ENCODE measurements around the gene GABRB2. TPM values are rescaled to one million over a fixed set of nuclear protein-coding genes. Genes with fewer than 3 reads are reported as not detected.
"Not testable (repeated sequence)": the region's sequence is repeated elsewhere in the genome, so short reads cannot be mapped to it uniquely, and the experiment has no call there.

The GABRB2 gene
- total RNA-seq: not detected in 2 replicates

DNA sequence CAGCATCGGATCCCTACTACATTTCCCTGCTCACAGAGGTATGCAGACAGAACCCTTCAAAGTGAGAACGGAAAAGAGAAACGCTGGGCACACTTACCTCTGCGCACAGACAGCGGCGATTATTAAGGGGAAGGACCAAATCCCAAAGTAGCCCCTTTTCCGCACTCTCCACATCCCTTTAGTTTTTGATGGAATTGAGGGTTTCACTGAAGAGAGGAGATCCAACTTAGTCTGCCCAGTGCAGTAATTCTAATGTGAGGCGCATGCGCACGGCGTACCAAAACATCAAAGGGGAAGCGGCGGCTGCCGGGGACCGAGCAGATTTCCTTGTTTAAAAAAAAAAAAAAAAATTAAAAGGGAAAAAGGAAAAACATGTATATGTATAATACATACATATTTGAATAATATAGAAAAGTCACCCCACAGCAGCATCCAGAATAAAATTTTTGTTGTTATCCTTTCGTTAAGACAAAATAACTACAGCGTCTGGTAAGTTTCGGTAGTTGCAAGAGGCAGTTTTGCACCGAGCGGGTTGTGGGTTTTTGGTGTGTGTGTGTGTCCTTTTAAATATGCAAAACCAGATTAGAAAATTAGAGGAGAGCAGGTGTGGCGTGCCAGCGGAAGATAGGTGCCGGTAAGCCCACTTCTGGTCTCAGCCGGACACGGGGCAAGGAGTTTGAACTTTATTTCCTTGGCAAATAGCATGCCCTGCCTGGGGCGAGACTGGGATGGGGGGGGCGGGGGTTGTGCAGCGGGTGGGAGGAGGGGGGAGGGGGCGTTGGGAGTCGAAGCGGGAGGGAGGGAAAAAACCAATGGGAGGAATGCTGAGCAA, at the start of gene GABRB2:
Gene GABRB2, minus strand, starts transcription at position 256 of the 832 bp plus-strand sequence. Its CDS starts 82 bp downstream, at position 174.
- DNase-seq: peak; percentile 53

GRCh38 chr5:161585798-161586197, 39.3 kb upstream of the GABRB2 start:
- no peak for DNase-seq

DNA sequence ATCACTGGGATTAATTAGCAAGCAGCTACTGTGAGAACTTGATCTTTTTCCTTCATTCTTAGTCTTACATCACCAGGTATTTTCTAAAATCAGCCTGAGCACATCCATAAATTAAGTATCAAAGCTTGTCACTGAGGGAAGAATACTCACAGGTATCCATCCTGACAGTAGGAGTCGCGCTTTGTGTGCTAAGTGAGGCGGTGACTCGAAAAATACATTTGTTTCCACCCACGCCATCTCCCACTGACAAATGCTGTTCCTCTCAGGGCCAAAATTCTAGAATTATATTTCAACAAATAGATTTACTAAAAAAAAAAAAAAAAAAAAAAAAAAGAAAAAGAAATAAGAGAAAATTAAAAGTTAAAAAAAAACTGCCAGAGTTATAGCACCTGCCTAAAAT, 34.1 kb upstream of the GABRB2 start:
- no peak for DNase-seq

- no peak for DNase-seq
Measured at GRCh38 chr5:161572914-161573313, 26.4 kb upstream of the GABRB2 start.

- DNase-seq: no peak
Measured at GRCh38 chr5:161566081-161566480, 19.6 kb upstream of the GABRB2 start.

DNA sequence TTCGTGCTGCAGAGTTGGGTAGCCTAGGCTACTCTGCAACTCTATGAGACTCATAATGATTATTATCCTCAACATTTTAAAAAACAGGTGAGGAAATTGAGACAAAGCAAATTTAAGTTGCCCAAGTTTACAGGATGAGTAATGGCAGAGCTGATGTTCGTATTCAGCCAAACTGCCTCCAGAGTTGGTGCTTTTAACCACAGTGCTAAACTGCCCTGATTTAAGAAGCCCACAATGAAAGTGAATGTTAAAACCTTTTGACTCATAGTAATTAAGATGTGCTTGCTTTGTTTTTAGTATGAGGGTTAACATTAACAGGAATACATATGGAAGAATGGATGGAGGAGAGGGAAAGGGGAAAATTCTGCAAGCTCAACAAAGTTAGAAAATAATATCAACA, 15.9 kb upstream of the GABRB2 start:
- DNase-seq: no peak

DNA sequence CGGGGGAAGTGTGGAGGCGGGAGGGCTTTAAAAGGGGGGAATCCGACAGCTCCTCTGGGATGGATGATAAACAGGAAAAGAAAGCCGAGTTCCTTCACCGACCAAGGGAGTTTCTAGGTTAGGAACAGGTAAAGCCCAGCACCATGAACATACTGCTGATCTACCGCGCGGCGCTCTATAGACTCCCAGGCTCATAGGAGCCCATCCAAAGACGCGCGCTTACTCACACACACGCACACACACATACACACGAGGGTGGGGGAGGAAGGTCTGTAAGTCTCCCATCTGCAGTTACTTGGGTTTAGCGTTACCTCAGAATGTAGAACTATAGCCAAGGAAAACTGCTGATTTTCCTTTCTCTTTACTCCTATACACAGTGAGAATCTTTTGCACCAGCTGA, 2.6 kb upstream of the GABRB2 start:
- DNase-seq: no peak

DNA sequence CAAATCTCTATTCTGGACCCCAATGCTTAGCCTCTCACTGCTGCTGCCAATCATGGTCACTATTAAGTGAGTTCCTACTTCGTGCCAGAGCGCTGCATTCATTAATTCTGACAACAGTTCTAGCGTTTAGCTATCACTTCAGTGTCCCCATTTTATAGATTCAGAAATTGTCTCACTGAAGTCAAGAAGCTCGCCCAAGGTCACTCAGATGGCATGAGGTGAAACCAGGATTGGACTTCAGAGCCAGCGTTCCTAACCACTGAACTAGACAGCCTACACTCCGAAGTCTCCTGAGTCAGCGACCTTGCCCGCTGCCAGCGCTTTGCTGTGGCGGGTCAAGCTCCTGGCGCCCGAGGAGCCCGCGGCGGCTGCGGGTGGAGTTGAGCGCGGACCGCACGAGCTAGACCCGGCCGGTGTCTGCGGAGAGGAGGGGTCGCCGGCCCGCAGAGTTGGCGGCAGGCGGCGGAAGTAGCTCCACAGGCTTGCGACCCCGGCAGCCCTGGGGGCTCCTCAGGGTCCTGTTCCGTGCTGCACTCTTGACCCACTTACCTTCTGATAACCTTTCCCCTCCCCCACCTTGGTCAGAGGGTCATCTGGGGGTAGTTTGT, 2.1 kb upstream of the GABRB2 start:
- no peak for DNase-seq

DNA sequence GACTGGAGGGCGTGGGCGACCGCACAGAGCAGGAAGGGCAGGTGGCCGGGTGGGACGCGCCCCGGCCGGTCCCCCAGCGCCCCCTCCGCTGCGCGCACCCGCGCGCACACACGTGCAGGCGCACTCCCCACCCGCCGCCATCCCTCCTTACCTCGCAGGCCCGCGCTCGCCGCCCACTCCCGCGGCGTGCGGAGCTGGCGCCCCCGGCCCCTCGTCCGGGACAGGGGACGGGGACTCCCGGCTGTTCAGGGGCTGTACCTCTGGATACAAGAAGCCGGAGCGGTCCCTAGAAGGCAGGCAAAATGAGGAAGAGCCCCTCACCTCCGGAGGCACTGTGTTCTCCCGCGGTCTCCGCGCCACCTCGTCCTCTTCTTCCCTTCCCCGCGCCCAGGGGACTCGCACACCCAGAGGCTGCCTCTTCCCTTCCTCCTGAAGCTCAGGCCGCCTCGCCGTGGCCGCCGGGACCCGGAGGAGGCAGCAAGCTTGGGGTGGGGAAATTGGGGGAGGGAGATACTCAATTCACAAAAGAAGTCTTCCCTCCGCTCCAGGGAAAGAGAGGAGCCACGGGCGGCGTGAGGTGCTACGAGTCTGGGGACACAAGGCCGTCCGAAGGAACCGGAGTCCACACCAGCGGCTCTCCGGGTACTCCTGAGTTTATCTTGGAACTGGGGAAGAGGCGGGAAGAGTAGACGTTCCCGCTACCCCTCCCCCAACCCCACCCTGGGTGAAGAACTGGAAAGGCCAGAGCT, 1.4 kb upstream of the GABRB2 start:
- no peak for DNase-seq

GRCh38 chr5:161547406-161547737, 847 bp upstream of the GABRB2 start:
- no peak for DNase-seq

- no peak for DNase-seq
Measured at GRCh38 chr5:161546095-161546469, 443 bp downstream of the GABRB2 start.

DNA sequence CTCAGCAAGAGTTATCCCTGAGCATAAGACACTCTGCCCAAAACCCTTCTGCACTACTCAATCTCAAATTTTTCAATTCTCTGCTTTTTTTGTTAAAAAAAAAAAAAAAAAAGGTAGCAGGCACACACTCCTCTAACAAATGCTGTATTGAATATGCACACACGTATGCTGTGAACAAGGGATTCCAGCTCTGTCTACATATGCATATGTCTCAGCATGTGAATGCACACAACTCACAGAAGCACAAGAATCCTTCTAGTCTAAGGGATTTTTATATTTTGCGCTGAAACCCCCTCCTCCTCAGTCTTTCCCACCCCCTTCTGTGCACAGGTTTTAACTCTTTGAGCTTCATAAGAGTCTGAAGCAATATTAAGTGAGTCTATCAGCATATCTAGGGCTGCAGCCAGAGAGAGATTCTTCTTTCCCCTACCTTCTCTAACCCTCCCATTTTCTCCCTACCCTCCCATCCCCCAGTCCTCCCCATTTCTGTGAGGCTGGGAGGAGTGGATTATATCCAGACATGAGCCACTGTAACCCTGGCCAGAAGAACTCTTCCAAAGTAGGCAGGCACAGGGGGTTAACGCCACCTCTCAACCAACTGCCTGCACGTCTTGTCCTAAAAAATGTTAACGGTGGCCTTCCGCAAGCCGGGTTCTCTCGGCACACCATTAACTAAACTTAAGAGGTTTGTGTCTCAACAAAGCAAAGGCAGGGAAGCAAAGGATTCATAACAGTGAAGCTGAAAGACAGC, 1.0 kb downstream of the GABRB2 start:
- DNase-seq: no peak

DNA sequence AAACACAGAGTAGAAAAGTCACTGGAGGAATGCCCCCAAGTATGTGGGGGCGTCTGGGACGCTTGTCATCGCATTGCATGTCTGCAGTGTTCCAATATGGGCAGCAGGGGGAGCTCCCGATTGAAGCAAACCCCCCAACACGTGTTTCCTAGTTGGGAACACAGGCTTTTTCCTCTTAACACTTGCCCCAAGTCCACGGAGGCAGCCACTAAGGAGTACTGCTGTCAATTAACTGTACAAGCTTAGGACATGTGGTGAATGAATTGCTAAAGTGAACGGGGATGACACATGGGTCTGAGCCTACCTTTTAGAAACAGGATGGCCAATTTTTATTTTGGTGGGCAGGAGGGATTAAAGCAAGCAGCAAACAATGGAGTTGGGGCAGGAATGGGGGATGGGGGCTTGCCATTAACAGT, 2.2 kb downstream of the GABRB2 start:
- peak; percentile 68 for DNase-seq

DNA sequence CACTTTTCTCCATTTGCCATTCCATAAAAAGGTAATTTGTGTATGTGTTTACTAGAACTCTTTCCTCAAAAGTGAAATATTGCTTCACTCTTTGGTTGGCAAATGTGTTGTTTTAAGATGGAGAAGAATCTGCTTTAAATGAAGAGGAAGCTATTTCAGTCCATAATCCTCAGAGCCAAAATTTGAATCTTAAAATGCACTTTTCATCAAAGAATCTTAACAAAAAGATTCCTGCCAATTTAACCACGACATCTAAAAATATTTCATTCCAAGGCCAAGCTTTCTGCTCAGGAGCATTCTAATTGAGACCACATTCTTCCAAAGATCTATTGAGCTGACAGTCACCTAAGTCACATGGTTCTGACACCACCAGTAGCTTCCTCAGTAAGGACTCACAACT, 7.5 kb downstream of the GABRB2 start:
- no peak for DNase-seq

DNA sequence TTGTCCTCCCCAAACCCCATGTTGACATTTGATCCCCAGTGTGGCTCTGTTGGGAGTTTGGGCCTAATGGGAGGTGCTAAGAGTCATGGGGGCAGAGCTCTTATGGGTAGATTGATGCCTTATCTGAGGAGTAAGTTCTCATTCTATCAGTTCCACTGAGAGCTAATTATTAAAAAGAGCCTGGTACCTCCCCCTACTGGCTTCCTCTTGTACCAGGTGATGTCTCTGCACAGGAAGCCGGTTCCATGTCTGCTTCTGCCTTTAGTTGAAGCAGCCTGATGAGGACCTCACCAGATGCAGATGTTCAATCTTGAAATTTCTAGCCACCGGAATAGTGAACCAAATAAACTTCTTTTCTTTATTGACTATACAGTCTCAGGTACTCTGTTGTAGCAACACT, 10.8 kb downstream of the GABRB2 start:
- DNase-seq: no peak

DNA sequence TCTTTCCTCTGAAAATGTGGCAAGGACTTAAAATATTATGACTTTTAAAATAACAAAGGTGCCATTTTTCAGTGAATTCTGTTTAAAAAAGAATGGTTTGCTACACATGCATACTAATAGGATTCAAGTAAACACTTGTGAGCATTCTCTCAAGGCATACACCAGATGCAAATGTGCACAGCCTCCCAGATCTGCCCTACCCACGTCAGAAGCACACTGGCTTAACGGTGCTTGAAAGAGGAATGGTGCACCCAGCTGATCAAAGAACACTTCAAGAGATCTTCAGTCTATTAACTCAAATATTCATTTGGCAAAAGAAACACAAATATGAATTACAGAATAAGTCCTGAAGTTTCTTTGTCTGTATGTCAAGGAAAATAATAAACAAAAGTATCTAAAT, 15.8 kb downstream of the GABRB2 start:
- no peak for DNase-seq

DNA sequence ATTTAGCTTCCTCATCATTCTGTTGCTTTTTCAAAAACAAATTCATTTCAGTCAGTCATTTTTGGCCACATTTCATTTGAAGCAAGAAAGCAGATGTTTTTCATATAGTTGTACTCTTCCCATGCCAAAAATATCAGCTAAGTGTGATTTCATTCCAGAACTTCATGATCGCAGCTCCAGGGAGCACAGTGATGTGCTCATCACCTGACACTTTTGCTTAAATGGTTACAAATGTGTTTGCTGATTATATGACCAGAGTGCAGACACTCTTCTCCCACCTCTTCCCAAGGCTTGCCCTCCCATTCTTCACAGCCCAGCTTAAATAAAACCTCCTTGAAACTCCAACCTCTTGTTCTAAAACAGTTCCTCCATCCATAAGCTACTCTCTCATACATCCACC, 32.6 kb downstream of the GABRB2 start:
- DNase-seq: no peak

DNA sequence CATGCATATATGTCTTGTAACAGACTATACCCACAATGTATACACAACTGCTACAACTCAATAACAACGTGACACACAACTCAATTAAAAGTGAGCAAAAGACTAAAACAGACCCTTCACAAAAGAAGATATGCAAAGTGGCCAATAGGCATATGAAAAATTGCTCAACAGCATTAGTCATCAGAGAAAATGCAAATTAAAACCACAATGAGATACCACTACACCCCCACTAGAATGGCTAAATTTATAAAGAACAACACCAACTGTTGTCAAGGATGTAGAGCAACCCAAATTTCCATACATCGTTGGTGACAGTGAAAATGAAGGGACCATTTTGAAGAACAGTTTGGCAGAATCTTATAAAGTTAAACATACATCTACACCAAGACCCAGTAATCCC, 38.9 kb downstream of the GABRB2 start:
- no peak for DNase-seq

- DNase-seq: not testable (repeated sequence)
Measured at GRCh38 chr5:161505160-161505559, 41.4 kb downstream of the GABRB2 start.

- no peak for DNase-seq
Measured at GRCh38 chr5:161498531-161498930, 48.0 kb downstream of the GABRB2 start.

- no peak for DNase-seq
Measured at GRCh38 chr5:161483721-161484120, 62.8 kb downstream of the GABRB2 start.

DNA sequence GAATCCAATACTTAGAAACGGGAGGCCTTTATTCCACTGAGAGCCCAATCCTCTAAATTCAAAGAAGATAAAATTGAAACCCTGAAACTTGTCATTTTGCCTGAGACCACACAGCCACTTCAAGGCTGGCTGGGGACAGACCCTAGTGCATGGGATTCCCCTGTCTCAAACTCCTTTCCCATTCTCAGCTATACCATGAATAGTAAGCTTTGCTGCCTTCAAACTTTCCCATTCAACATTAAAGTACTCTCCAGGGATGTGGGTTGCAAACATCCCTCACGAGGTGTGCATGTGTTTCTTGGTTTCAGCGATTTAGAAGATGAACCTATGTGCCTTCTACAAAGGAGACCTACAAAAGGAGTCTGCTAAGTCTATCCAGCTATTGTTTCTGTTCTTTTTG, 64.6 kb downstream of the GABRB2 start:
- DNase-seq: no peak

All from dermis blood vessel endothelial cell (primary cell).